Measurements from ENCODE around the gene MRE11.
"Not testable (repeated sequence)": the region's sequence is repeated elsewhere in the genome, so short reads cannot be mapped to it uniquely, and the experiment has no call there.

The MRE11 gene

GRCh38 chr11:94398101-94398500 lies 95.5 kb downstream of the MRE11 start:
- TF ChIP-seq, protein P1, sequence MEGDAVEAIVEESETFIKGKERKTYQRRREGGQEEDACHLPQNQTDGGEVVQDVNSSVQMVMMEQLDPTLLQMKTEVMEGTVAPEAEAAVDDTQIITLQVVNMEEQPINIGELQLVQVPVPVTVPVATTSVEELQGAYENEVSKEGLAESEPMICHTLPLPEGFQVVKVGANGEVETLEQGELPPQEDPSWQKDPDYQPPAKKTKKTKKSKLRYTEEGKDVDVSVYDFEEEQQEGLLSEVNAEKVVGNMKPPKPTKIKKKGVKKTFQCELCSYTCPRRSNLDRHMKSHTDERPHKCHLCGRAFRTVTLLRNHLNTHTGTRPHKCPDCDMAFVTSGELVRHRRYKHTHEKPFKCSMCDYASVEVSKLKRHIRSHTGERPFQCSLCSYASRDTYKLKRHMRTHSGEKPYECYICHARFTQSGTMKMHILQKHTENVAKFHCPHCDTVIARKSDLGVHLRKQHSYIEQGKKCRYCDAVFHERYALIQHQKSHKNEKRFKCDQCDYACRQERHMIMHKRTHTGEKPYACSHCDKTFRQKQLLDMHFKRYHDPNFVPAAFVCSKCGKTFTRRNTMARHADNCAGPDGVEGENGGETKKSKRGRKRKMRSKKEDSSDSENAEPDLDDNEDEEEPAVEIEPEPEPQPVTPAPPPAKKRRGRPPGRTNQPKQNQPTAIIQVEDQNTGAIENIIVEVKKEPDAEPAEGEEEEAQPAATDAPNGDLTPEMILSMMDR (conservative IDR thresholded peaks at IDR 0.05; ENCODE audit: low read depth, low read length), result no peak
- no peak for DNase-seq (ENCODE audit: low read depth)
- no peak overlapping the region for H3K4me3 ChIP-seq (ENCODE audit: low read length)

GRCh38 chr11:94396282-94396681 lies 97.4 kb downstream of the MRE11 start:
- no peak overlapping the region for H3K4me3 ChIP-seq (ENCODE audit: low read length)
- DNase-seq (ENCODE audit: low read depth), result no peak
- TF ChIP-seq, protein P1 (conservative IDR thresholded peaks at IDR 0.05; ENCODE audit: low read depth, low read length), result no peak

GRCh38 chr11:94391937-94392336 lies 101.7 kb downstream of the MRE11 start:
- not testable (repeated sequence) for DNase-seq (ENCODE audit: low read depth)

GRCh38 chr11:94379613-94380012 lies 114.0 kb downstream of the MRE11 start:
- TF ChIP-seq, protein P1 (conservative IDR thresholded peaks at IDR 0.05; ENCODE audit: low read depth, low read length), result no peak
- DNase-seq (ENCODE audit: low read depth), result no peak
- no peak overlapping the region for H3K4me3 ChIP-seq (ENCODE audit: low read length)

More at GRCh38 chr11:94391937-94392336, 101.7 kb downstream of the MRE11 start:
- not testable (repeated sequence) for H3K4me3 ChIP-seq (ENCODE audit: low read length)

DNA sequence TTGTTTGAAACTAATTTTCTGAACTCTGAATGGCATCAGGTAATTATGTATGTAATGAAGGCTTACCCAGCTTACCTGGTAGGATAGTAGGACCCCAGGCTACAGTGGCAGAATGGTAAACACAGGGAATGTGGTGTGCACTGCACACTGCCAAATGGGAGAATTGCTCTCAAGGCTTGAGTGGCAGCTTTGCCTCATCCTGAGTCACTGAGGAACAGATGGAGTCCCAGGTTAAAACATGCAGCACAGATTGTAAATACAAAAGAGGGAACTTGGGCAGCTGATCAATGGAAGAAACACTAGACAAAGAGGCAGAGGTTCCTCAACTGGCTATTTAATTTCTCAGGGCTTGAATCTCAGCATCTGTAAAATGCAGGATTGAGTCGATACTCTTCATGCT lies 116.8 kb downstream of the MRE11 start:
- no peak for DNase-seq (ENCODE audit: low read depth)
- TF ChIP-seq, protein P1 (conservative IDR thresholded peaks at IDR 0.05; ENCODE audit: low read depth, low read length), result no peak

GRCh38 chr11:94370576-94370975 lies 123.1 kb downstream of the MRE11 start:
- DNase-seq (ENCODE audit: low read depth); H3K4me3 ChIP-seq (ENCODE audit: low read length): not testable (repeated sequence)

More for the DNA sequence above, 116.8 kb downstream of the MRE11 start:
- no peak overlapping the region for H3K4me3 ChIP-seq (ENCODE audit: low read length)

Data from retinal pigment epithelial cell (primary cell).